ENCODE data around the gene KRT82.

The KRT82 gene

DNA sequence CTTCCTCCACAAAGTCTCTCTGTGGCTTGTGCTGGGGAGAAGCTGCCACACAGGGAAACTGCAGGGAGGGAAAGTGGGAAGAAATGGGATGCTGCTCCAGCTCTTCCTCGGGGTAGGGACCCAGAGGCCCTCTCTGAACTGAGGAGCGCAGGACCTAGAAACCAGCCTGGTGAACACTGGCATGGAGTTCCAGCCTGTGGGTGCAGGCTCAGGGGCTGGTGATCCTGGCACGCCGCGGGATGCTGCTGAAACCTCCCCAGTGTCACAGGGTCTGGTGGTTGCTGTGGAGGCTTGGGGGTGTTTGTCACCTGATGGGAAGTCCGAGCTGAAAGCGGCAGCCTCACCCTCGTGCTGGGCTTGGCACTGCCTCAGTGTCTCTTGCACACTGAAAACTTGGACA lies 33.3 kb upstream of the KRT82 start:
- no peak overlapping the region for H3K4me3 ChIP-seq (ENCODE audit: low read depth, low read length)
- TF ChIP-seq, protein P1, sequence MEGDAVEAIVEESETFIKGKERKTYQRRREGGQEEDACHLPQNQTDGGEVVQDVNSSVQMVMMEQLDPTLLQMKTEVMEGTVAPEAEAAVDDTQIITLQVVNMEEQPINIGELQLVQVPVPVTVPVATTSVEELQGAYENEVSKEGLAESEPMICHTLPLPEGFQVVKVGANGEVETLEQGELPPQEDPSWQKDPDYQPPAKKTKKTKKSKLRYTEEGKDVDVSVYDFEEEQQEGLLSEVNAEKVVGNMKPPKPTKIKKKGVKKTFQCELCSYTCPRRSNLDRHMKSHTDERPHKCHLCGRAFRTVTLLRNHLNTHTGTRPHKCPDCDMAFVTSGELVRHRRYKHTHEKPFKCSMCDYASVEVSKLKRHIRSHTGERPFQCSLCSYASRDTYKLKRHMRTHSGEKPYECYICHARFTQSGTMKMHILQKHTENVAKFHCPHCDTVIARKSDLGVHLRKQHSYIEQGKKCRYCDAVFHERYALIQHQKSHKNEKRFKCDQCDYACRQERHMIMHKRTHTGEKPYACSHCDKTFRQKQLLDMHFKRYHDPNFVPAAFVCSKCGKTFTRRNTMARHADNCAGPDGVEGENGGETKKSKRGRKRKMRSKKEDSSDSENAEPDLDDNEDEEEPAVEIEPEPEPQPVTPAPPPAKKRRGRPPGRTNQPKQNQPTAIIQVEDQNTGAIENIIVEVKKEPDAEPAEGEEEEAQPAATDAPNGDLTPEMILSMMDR (IDR thresholded peaks at IDR 0.05; ENCODE audit: low read depth, low read length), result no peak

DNA sequence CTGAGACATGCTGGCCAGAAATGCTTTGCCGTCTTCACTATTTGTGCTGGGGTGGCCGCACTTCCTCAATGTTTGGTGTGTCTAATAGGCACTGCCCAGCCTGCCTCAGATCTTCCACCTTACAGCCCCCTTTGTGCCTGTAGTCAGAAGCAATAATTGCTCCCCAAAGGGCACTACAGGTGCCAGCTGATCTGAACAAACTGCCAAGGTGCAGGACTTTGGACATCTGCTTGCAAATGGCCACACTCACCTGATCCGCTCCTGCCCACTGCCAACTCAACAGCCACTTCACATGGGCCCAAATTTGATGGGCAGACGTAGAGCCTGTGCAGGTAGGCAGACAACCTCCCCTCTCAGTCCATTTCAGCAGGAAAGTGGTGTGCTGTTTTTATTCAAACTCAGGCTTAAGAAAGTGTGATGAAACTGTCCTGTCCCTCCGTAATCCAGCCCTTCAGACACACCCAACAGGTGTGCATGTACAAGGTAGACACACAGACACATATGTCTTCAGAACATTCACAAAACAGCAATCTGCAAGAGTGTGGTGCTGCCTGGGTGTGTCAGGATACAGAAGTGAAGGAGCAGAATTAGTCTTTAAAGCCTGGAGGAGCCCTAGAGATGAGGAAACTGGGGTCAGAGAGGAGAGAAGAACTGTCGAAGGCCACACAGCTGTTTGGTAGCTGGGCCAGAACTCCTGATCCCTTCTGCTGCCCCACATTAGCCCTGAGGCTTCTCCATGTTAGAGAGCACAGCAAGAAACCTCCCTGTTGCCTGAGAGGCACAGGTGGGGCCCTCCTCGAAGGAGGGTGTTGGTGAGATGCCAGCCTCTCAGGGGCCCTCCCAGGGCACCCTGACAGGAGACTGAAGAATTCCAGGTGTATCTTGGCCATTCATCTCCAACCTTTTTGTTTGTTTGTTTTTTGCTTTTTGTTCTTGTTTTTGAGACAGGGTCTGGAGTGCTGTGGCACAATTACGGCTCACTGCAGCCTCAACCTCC lies 32.5 kb upstream of the KRT82 start:
- H3K4me3 ChIP-seq (ENCODE audit: low read depth, low read length), result no peak overlapping the region
- TF ChIP-seq, protein P1 (IDR thresholded peaks at IDR 0.05; ENCODE audit: low read depth, low read length), result no peak

DNA sequence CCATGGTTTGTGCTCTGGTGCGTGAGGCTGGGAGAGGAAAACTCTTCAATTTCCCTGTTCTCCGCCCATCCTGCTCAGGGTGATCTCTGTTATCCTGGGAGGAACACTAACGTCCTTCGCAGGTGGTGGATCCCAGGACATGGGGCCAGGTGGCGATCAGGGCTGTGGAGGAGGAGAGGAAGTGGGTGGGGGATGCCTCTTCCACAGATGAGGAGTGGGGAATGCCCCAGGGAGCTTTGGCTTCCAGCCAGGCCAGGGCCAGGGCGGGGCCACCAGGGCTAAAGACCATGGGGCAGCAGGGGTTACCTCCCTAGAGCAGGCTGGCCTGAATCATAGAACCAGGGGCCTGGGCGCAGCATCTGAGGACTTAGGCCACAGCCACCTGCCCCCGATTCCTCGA lies 31.4 kb upstream of the KRT82 start:
- TF ChIP-seq, protein P1 (IDR thresholded peaks at IDR 0.05; ENCODE audit: low read depth, low read length), result no peak
- no peak overlapping the region for H3K4me3 ChIP-seq (ENCODE audit: low read depth, low read length)

DNA sequence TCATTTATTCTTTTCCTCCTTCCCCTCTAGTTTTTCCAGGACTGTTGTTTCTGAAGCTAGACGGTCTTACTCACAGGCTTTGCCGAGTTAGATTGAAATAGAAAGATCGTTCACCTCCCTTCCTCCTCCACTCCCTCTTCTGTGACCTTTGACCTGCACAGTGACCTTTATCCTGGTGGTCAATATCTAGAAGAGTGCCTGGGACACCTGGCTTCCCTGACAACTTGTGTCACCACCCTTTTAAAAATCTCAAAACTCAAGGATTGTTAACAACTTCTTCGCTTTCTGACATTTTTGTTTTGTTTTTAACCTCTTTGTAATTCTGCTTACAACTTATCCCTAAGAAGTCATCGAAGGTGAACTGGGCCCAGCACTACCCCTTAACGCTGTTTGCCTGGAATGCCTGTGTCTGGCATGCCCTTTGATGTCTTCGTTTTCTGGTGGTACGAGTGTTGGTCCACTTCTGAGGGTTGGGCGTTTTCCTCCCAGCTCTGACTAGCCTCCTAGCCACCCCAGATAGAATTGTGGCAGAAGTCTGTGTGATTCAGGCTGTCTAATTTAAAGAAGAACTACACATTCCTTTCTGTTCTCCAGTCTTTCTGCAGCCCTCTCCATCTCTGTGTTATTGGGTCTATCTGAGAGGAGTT lies 30.8 kb upstream of the KRT82 start:
- no peak overlapping the region for H3K4me3 ChIP-seq (ENCODE audit: low read depth, low read length)
- TF ChIP-seq, protein P1 (IDR thresholded peaks at IDR 0.05; ENCODE audit: low read depth, low read length), result no peak

DNA sequence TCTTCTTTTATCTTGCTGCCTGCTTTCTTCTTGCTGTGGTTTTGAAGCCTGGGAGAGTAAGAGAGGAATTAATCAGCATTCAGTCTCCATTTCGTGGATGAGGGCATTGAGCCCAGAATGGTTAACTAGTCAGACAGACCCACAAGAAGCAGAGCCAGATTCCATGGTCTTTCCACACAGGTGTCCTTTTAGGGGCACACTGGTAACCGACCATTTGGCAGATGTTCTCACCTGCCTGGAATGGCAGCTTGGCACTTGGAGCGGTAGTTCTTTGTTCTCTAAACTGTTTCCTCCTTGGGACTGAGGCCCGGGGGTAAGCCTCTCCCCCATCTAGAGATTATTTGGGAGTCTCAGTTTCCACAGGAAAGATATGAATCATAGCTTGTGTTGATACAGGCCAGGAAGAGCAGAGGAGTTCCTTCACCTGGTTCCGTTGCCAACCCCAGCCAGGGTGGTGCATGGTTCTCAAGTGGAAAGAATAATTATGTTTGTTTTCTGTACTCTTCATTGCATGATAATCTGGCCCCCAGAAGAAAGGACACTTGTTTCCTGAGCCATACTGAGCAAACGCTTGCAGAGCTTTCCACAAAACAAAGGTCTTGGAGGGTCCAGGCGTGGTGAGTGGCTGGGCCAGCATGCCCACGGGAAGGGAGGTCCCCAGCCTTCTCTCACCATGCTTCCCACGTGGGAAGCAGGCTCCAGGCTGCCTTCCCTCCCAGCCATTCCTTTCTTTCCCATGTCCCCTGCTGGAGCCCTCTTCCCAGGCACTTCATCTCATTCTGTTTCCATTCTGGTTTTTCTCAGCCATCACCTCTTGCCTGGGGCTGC lies 30.1 kb upstream of the KRT82 start:
- TF ChIP-seq, protein P1 (IDR thresholded peaks at IDR 0.05; ENCODE audit: low read depth, low read length), result no peak
- H3K4me3 ChIP-seq (ENCODE audit: low read depth, low read length), result no peak overlapping the region

DNA sequence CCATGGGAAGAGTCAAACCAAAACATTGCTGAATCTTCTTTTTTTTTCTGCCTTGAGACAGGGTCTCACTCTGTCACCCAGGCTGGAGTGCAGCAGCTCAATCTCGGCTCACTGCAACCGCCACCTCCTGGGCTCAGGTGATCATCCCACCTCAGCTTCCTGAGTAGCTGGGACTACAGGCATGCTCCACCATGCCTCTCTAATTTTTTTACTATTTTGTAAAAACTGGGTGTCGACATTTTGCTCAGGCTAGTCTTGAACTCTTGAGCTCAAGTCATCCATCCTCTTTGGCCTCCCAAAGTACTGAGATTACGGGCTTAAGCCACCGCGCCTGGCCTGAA lies 29.5 kb upstream of the KRT82 start:
- TF ChIP-seq, protein P1 (IDR thresholded peaks at IDR 0.05; ENCODE audit: low read depth, low read length), result no peak
- H3K4me3 ChIP-seq (ENCODE audit: low read depth, low read length), result no peak overlapping the region

Measured in WI38 (cell line).